Liver (tissue), 9 donors: ENCODE measurements around the gene ZNRD2. TPM values are rescaled to one million over a fixed set of nuclear protein-coding genes. Genes with fewer than 3 reads are reported as not detected.

Experiments used
- DNase-seq: peaks from one replicate; pipeline ENCODE4 v3.0.0-alpha.2; 2017; ENCODE audit warnings: low spot score
- H3K27ac ChIP-seq, 2 donors: one replicate each; pipeline ENCODE4 v1.7.0; 2013; ENCODE audit warnings: inconsistent platforms in 2 of 2, low read length in 2 of 2, control low read depth in 1 of 2, low read depth in 1 of 2, mild to moderate bottlenecking in 1 of 2
- H3K27me3 ChIP-seq, 4 donors: one replicate each; pipeline versions ENCODE4 v1.6.1 to v1.7.0; 2013; ENCODE audit warnings: low read length in 3 of 4, inconsistent platforms in 1 of 4, mild to moderate bottlenecking in 1 of 4, moderate library complexity in 1 of 4; ENCODE audit not compliant: control insufficient read depth in 4 of 4, insufficient read depth in 4 of 4
- H3K36me3 ChIP-seq, 4 donors: one replicate each; pipeline versions ENCODE4 v1.6.1 to v1.7.0; 2013; ENCODE audit warnings: low read length in 3 of 4, mild to moderate bottlenecking in 3 of 4, low read depth in 1 of 4, moderate library complexity in 1 of 4; ENCODE audit not compliant: control insufficient read depth in 4 of 4, insufficient read depth in 3 of 4
- H3K4me1 ChIP-seq, 4 donors: one replicate each; pipeline versions ENCODE4 v1.6.1 to v1.7.0; 2013; ENCODE audit warnings: low read length in 3 of 4, mild to moderate bottlenecking in 3 of 4, moderate library complexity in 1 of 4; ENCODE audit not compliant: control insufficient read depth in 4 of 4, insufficient read depth in 4 of 4
- H3K4me3 ChIP-seq, 3 donors: one replicate each; pipeline versions ENCODE4 v1.6.1 to v1.7.0; 2013; ENCODE audit warnings: low read length in 3 of 3, control low read depth in 1 of 3, low read depth in 1 of 3, mild to moderate bottlenecking in 1 of 3
- H3K9ac ChIP-seq, 2 donors: one replicate each; pipeline ENCODE4 v1.7.0; 2013; ENCODE audit warnings: low read length in 2 of 2, mild to moderate bottlenecking in 2 of 2, moderate library complexity in 2 of 2, control low read depth in 1 of 2, low read depth in 1 of 2
- H3K9me3 ChIP-seq, 4 donors: one replicate each; pipeline versions ENCODE4 v1.6.1 to v1.7.0; 2013; ENCODE audit warnings: low read length in 3 of 4; ENCODE audit not compliant: control insufficient read depth in 4 of 4
- CTCF ChIP-seq: fragments of 150-350 bp; IDR thresholded peaks from 2 replicates; pipeline ENCODE4 v1.5.1; 2017; ENCODE audit warnings: improper control_type of control experiment, low read depth, low read length; ENCODE audit not compliant: missing input control
- EGR1 ChIP-seq, 2 donors: IDR thresholded peaks; 2 replicates each; pipeline ENCODE4 v1.6.1; 2016 to 2018; ENCODE audit warnings: antibody characterized with exemption in 2 of 2, low read depth in 2 of 2
- FOXA1 ChIP-seq: IDR thresholded peaks from 2 replicates; pipeline ENCODE4 v1.6.1; 2016; ENCODE audit warnings: antibody characterized with exemption
- FOXA2 ChIP-seq: IDR thresholded peaks from 2 replicates; pipeline ENCODE4 v1.6.1; 2016; ENCODE audit warnings: antibody characterized with exemption
- GABPA ChIP-seq, 2 donors: IDR thresholded peaks in 1 of 2; conservative IDR thresholded peaks in 1 of 2; 2 replicates each; pipeline ENCODE4 v1.6.1; 2016; ENCODE audit warnings: antibody characterized with exemption in 2 of 2, mild to moderate bottlenecking in 1 of 2, moderate library complexity in 1 of 2
- HNF4A ChIP-seq, 2 donors: conservative IDR thresholded peaks; 2 replicates each; pipeline ENCODE4 v1.6.1; 2016; ENCODE audit warnings: antibody characterized with exemption in 2 of 2, mild to moderate bottlenecking in 2 of 2
- MAX ChIP-seq: IDR thresholded peaks from 2 replicates; pipeline ENCODE4 v1.6.1; 2016; ENCODE audit warnings: antibody characterized with exemption
- NR2F2 ChIP-seq: IDR thresholded peaks from 2 replicates; pipeline ENCODE4 v1.6.1; 2016; ENCODE audit warnings: antibody characterized with exemption
- REST ChIP-seq: IDR thresholded peaks from 2 replicates; pipeline ENCODE4 v1.6.1; 2016; ENCODE audit warnings: antibody characterized with exemption, mild to moderate bottlenecking
- RXRA ChIP-seq, 2 donors: IDR thresholded peaks; 2 replicates each; pipeline ENCODE4 v1.6.1; 2017 to 2018; ENCODE audit warnings: antibody characterized with exemption in 2 of 2, mild to moderate bottlenecking in 1 of 2
- SP1 ChIP-seq: IDR thresholded peaks from 2 replicates; pipeline ENCODE4 v1.6.1; 2018; ENCODE audit warnings: antibody characterized with exemption, mild to moderate bottlenecking
- TAF1 ChIP-seq: conservative IDR thresholded peaks from 2 replicates; pipeline ENCODE4 v1.6.1; 2016; ENCODE audit warnings: antibody characterized with exemption, mild to moderate bottlenecking
- ZBTB33 ChIP-seq: IDR thresholded peaks from 2 replicates; pipeline ENCODE4 v1.6.1; 2016; ENCODE audit warnings: antibody characterized with exemption
- WGBS: extraction: QIAGEN DNeasy Blood & Tissue Kit; methylation state at CpG from one replicate; pipeline ENCODE4 v1.1.7; 2013; 5-methylcytosine and 5-hydroxymethylcytosine counted together
- polyA plus RNA-seq, 2 donors: library from polyadenylated mRNA; stranded (reverse) in 1 of 2; unstranded in 1 of 2; fragments of 200-250 nt in 1 of 2; fragments of >200 nt in 1 of 2; fragmentation: Nextera tagmentation in 1 of 2; extraction: Ambion mirVana in 1 of 2; gene quantifications; one replicate each; pipeline versions ENCODE4 v1.2.1 to v1.2.3, GENCODE V29; 2013 to 2015
- total RNA-seq, 2 donors: library from RNA; depleted of rRNA; stranded (reverse); fragments of >200 nt; gene quantifications; one replicate each; pipeline ENCODE4 v1.2.3, GENCODE V29; 2014
- TF ChIP-seq, protein P1 (sequence below): IDR thresholded peaks from 2 replicates; pipeline ENCODE4 v1.6.1; 2016; ENCODE audit warnings: antibody characterized with exemption
- donor health status: healthy.
- donor health status: healthy.
- donor health status: healthy.
- donor health status: healthy.
- donor health status: healthy.

The ZNRD2 gene
- total and polyA plus RNA-seq, 4 donors = 18.2 to 39.5 (median 28.0) TPM

GRCh38 chr11:65576867-65577755 is 6.8 kb downstream of the ZNRD2 start:
- no peaks in the 10 kb centered on the region for H3K27me3 ChIP-seq
- no peak for DNase-seq
- 54% methylated on average over 18 of the region's 18 CpGs for WGBS
- no peaks in the 10 kb centered on the region for H3K9me3 ChIP-seq
- peaks cover 0 to 7% (median 1%) of the 10 kb centered on the region in 4 donors for H3K36me3 ChIP-seq
- H3K27ac ChIP-seq = peak overlapping the region; percentile 9 to 76
- TF ChIP-seq EGR1 (IDR thresholded peaks at IDR 0.05; ENCODE audit: low read depth in 2 of 2) (no peak), NR2F2 (peak; percentile 39), FOXA2 (no peak), SP1 (peak; percentile 15), HNF4A (conservative IDR thresholded peaks at IDR 0.05) (peak; percentile 16 to 52), RXRA (IDR thresholded peaks at IDR 0.05) (peak in 1 of 2 donors; percentile 19), GABPA (IDR thresholded peaks at IDR 0.05 in 1 of 2, conservative IDR thresholded peaks at IDR 0.05 in 1 of 2) (peak in 1 of 2 donors; percentile 43)
- peak overlapping the region in 1 of 3 donors; percentile 66 for H3K4me3 ChIP-seq
- H3K4me1 ChIP-seq = peaks cover 17 to 44% (median 32%) of the 10 kb centered on the region in 4 donors
- H3K9ac ChIP-seq = peak overlapping the region; percentile 3 to 33

DNA sequence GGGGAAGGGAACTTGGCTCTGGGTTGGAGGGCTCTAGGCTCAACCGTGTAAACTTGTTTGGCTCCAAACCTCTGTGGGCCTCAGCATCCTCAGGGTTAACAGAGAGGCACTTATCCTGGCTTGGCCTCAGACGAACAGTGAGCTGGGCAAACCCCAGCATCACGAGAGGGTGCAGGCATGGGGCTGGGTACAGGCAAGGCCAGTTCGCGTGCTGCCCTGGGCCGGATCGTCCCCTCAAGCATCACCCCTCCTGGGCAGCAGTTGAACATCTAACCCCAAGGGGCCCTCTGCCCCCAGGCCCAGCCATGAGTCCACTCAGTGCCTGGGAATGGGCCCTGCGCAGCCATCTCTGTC is 7.5 kb downstream of the ZNRD2 start:
- H3K36me3 ChIP-seq = peaks cover 0 to 7% (median 1%) of the 10 kb centered on the region in 4 donors
- H3K27ac ChIP-seq = peak overlapping the region in 1 of 2 donors; percentile 9
- no peaks in the 10 kb centered on the region for H3K9me3 ChIP-seq
- H3K4me3 ChIP-seq = no peak overlapping the region
- H3K4me1 ChIP-seq = peaks cover 17 to 44% (median 31%) of the 10 kb centered on the region in 4 donors
- H3K27me3 ChIP-seq = no peaks in the 10 kb centered on the region
- TF ChIP-seq REST = no peak
- no peak for TF ChIP-seq MAX
- no peak for TF ChIP-seq FOXA1
- no peak for TF ChIP-seq CTCF
- TF ChIP-seq SP1 = no peak
- no peak for TF ChIP-seq ZBTB33
- TF ChIP-seq, protein P1, sequence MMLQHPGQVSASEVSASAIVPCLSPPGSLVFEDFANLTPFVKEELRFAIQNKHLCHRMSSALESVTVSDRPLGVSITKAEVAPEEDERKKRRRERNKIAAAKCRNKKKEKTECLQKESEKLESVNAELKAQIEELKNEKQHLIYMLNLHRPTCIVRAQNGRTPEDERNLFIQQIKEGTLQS = no peak
- no peak for TF ChIP-seq RXRA (IDR thresholded peaks at IDR 0.05)
- TF ChIP-seq FOXA2 = no peak
- no peak for TF ChIP-seq TAF1
- no peak for DNase-seq
- WGBS = 66% methylated on average over 8 of the region's 8 CpGs
- H3K9ac ChIP-seq = no peak overlapping the region
